NCI-H1092 (cell line): ENCODE measurements around the gene ARL4D.
A peak's percentile ranks its signal among the peaks of the same experiment; 100 is the strongest.

Experiments
- DNase-seq: peaks from one replicate; lab custom pipeline; 2025; lab: John Stamatoyannopoulos, UW

Gene ARL4D

GRCh38 chr17:43427362-43428043 lies 28.7 kb downstream of the ARL4D start:
- peak; percentile 33 for DNase-seq

- DNase-seq: no peak
These were observed 29.7 kb downstream of the ARL4D start for GRCh38 chr17:43428524-43428923.

- DNase-seq: no peak
These were observed 32.3 kb downstream of the ARL4D start for GRCh38 chr17:43430936-43431713.

- no peak for DNase-seq
These were observed 33.1 kb downstream of the ARL4D start for GRCh38 chr17:43431714-43432523.

GRCh38 chr17:43434902-43435319 lies 36.1 kb downstream of the ARL4D start:
- no peak for DNase-seq

GRCh38 chr17:43437756-43438155 lies 39.0 kb downstream of the ARL4D start:
- DNase-seq: no peak

- no peak for DNase-seq
These were observed 39.8 kb downstream of the ARL4D start for GRCh38 chr17:43438626-43439025.

GRCh38 chr17:43439041-43439440 lies 40.2 kb downstream of the ARL4D start:
- no peak for DNase-seq

- no peak for DNase-seq
These were observed 43.9 kb downstream of the ARL4D start for GRCh38 chr17:43442711-43443110.

GRCh38 chr17:43443381-43443780 lies 44.6 kb downstream of the ARL4D start:
- DNase-seq: no peak

- no peak for DNase-seq
These were observed 45.6 kb downstream of the ARL4D start for GRCh38 chr17:43444223-43445008.

GRCh38 chr17:43445009-43445589 lies 46.3 kb downstream of the ARL4D start:
- DNase-seq: no peak

GRCh38 chr17:43446773-43447172 lies 48.0 kb downstream of the ARL4D start:
- DNase-seq: no peak

GRCh38 chr17:43448720-43449469 lies 50.1 kb downstream of the ARL4D start:
- no peak for DNase-seq

- no peak for DNase-seq
These were observed 50.9 kb downstream of the ARL4D start for GRCh38 chr17:43449470-43450248.
